NT2/D1 (cell line): ENCODE measurements around the gene SDK2.

Source experiments
- DNase-seq: peaks from one replicate; pipeline ENCODE4 v3.0.0-alpha.2; 2011; ENCODE audit warnings: low read depth, low spot score
- H3K27me3 ChIP-seq: 2 replicates; pipeline ENCODE4 v1.6.0; 2011; ENCODE audit warnings: mild to moderate bottlenecking; ENCODE audit not compliant: insufficient read length, insufficient read depth
- H3K36me3 ChIP-seq: 2 replicates; pipeline ENCODE4 v1.6.1; 2011; ENCODE audit warnings: mild to moderate bottlenecking, low read length, mixed read lengths; ENCODE audit not compliant: insufficient read depth, insufficient read length
- H3K4me1 ChIP-seq: 2 replicates; pipeline ENCODE4 v1.5.1; 2011; ENCODE audit not compliant: insufficient read depth, insufficient read length
- H3K4me3 ChIP-seq: 2 replicates; pipeline ENCODE4 v1.5.1; 2011; ENCODE audit warnings: low read depth; ENCODE audit not compliant: insufficient read length
- H3K9ac ChIP-seq: 2 replicates; pipeline ENCODE4 v1.6.0; 2011; ENCODE audit warnings: low read depth; ENCODE audit not compliant: insufficient read length
- H3K9me3 ChIP-seq: 2 replicates; pipeline ENCODE4 v1.5.1; 2011; ENCODE audit warnings: mild to moderate bottlenecking, low read length; ENCODE audit not compliant: insufficient read depth
- SUZ12 ChIP-seq: IDR thresholded peaks from 2 replicates; pipeline ENCODE4 v1.6.1; 2011; ENCODE audit not compliant: insufficient read length, insufficient read depth; ENCODE audit errors: extremely low read depth
- YY1 ChIP-seq: IDR thresholded peaks from 2 replicates; pipeline ENCODE4 v1.6.1; 2011; ENCODE audit not compliant: insufficient read length, insufficient read depth
- ZNF274 ChIP-seq: IDR thresholded peaks from 2 replicates; pipeline ENCODE4 v1.6.1; 2011; ENCODE audit warnings: mild to moderate bottlenecking, low read depth, low read length

The SDK2 gene

DNA sequence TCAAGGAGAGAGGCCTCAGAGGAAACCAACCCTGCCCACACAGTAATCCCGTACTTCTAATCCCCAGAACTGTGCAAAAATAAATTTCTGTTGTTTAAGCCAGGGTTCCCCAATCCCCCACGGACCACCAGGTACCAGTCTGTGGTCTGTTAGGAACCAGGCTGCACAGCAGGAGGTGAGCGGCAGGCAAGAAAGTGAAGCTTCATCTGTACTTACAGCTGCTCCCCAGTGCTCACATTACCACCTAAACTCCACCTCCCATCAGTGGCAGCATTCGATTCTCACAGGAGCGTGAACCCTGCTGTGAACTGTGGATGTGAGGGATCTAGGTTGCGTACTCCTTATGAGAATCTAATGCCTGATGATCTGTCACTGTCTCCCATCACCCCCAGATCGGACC is 231.3 kb downstream of the SDK2 start:
- H3K9me3 ChIP-seq, result no peaks in the 10 kb centered on the region
- DNase-seq, result no peak

DNA sequence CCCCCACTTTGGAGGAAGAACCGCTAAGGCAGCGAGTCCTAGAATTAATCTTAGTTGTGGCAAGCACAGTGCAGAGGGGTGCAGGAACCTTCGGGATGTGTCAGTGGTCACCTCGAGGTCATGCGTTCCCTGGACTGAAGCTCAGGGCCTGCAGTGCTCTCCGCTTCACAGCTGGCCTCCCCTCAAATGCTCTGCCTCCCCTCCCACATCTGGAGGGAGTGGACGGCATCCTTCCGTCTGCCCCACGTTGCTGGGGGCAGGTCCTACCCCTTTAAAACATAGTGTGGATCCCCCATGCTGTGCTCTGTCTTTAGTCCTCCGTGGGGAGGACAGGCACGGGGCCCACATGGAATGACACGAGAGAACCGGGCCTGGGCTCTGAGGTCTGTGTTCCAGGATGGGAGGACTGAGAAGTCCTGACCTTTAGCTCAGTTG is 232.9 kb downstream of the SDK2 start:
- Histone ChIP-seq H3K27me3 (no peaks in the 10 kb centered on the region), H3K4me3 (no peak overlapping the region), H3K9me3 (no peaks in the 10 kb centered on the region), H3K4me1 (peaks cover 9% of the 10 kb centered on the region), H3K9ac (no peak overlapping the region), H3K36me3 (peaks cover 25% of the 10 kb centered on the region)
- no peak for DNase-seq
- TF ChIP-seq SUZ12 (no peak), ZNF274 (no peak)

More for the DNA sequence above, 231.3 kb downstream of the SDK2 start:
- Histone ChIP-seq H3K9ac (no peak overlapping the region), H3K36me3 (peaks cover 25% of the 10 kb centered on the region), H3K27me3 (no peaks in the 10 kb centered on the region), H3K4me3 (no peak overlapping the region), H3K4me1 (peaks cover 9% of the 10 kb centered on the region)
- TF ChIP-seq ZNF274 (no peak), SUZ12 (no peak), YY1 (no peak)

DNA sequence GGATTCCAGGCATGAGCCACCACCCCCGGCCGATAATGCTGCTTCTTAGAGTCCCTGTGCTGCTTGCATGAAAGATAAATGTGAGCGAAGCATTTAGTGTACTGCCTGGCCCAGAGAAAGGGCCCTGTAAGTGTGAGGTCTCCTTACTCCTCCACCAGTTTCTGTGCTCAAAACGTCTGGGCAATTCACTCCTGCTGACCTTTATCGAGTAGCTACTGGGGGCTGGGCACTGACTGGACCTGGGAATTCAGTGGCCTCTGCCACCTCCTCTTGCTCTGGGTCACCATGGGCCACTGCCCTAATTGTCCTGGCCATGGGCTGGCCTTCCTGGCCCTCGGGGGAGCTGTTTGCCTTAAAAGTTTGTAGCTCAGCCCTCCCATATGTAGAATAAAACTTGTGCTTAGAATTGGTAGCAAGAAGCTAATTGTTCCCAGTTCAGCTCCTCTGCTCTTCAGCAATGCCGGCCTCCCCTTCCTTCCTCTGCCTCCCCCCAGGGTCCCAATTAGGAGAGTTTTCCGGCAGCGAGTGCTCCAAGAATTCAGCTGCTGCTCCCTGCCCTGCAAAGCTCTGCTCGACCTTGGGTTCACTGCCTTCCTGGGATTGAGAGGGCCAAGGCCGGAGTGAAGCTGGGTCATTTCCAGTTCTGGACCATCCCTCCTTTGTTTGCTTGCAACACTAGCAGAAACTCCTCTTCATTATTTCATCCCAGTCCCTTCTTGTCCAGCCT is 233.5 kb downstream of the SDK2 start:
- H3K9me3 ChIP-seq, result no peaks in the 10 kb centered on the region
- no peak overlapping the region for H3K9ac ChIP-seq
- peaks cover 9% of the 10 kb centered on the region for H3K4me1 ChIP-seq
- H3K27me3 ChIP-seq, result no peaks in the 10 kb centered on the region
- TF ChIP-seq ZNF274 (no peak), SUZ12 (no peak), YY1 (no peak)
- no peak overlapping the region for H3K4me3 ChIP-seq
- no peak for DNase-seq
- peaks cover 23% of the 10 kb centered on the region for H3K36me3 ChIP-seq

DNA sequence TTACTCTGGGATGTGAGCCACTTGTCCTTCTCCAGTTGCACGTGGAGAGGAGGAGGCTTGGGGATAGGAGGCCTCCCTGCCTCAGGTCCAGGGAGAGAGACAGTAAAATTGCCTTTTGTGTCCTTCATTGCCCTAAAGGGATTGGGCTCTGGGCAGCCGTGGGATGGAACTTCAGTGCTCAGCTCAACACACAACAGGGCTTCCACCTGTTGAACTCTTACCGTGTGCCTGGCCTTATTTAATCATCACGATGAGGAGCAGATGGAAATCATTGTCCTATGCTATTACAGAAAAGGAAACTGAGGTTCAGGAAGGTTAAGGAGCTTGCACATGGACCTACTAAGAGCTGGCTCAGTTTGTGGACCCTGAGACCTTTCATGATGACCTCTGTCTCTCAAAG is 240.0 kb downstream of the SDK2 start:
- DNase-seq, result no peak
- H3K4me1 ChIP-seq, result peaks cover 2% of the 10 kb centered on the region
- H3K4me3 ChIP-seq, result no peak overlapping the region
- no peak overlapping the region for H3K9ac ChIP-seq
- TF ChIP-seq YY1 (no peak), ZNF274 (no peak), SUZ12 (no peak)
- H3K36me3 ChIP-seq, result peaks cover 31% of the 10 kb centered on the region
- no peaks in the 10 kb centered on the region for H3K27me3 ChIP-seq
- no peaks in the 10 kb centered on the region for H3K9me3 ChIP-seq

DNA sequence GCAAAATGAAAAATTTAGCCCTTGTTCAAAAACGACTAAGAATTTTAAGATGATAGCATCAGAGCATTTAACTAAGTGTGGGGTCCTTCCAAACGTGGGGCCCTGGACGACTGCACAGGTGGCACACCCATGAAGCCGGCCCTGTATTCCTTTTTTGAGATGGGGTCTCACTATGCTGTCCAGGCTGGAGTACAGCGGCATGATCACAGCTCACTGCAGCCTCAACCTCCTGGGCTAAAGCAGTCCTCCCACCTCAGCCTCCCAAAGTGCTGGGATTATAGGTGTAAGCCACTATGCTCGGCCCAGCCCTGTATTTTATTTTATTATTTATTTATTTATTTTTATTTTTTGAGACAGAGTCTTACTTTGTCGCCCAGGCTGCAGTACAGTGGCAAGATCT is 241.8 kb downstream of the SDK2 start:
- no peak for DNase-seq
- H3K36me3 ChIP-seq, result peaks cover 39% of the 10 kb centered on the region
- H3K9ac ChIP-seq, result no peak overlapping the region
- H3K4me1 ChIP-seq, result peaks cover 2% of the 10 kb centered on the region
- TF ChIP-seq YY1 (no peak), ZNF274 (no peak), SUZ12 (no peak)
- no peaks in the 10 kb centered on the region for H3K27me3 ChIP-seq
- no peak overlapping the region for H3K4me3 ChIP-seq
- no peaks in the 10 kb centered on the region for H3K9me3 ChIP-seq

DNA sequence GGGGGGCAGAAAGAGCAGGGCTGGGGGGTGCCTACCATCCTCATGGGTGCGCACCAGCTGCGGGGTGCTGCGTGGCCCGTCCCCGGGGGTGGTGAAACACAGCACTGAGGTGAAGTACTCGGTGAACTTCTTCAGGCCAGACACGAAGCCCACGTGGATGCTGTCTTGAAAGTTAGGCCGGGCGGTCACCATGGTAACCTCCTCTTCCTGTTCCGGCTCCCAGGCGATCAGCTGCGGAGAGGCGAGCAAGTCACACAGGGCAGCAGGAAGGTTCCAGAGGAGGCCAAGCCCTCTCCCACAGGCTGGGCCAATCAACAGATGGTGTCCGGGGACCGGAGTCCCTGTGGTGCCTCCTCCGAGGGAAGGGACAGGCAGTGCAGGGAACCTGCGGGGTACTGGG is 242.3 kb downstream of the SDK2 start:
- DNase-seq, result peak; percentile 16
- Histone ChIP-seq H3K9ac (no peak overlapping the region), H3K4me1 (peaks cover 2% of the 10 kb centered on the region), H3K4me3 (no peak overlapping the region), H3K36me3 (peaks cover 44% of the 10 kb centered on the region), H3K9me3 (no peaks in the 10 kb centered on the region), H3K27me3 (no peaks in the 10 kb centered on the region)
- no peak for TF ChIP-seq YY1
- TF ChIP-seq ZNF274, result no peak
- no peak for TF ChIP-seq SUZ12

DNA sequence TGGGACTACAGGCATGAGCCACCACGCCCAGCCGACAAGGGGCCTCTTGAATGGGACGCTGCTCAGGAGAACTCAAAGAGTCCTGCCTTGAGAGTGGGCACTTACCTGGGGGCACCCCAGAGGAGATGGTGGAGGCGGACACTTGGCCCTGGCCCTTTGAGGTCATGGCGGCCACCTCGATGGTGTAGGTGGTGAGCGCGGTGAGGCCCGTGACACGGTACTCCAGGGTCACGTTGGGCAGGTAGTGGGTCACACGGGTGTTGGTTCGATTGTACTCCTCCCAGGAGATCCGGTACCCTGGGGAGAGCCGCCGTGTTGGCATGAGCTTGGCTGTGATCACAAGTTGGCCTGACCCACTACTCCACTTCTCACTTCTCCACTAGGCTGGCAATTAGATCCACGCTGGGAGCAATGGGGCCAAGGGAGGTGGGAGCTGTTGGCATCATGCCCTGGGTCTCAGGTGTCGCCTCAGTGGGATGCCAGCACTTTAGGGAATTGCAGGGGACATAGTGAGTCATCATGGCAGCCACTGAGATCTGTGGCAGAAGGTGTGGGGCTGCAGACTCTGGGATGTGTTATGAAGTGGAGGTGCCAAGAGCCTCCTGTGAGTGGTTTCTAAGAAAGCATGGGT is 243.2 kb downstream of the SDK2 start:
- TF ChIP-seq SUZ12 (no peak), YY1 (no peak), ZNF274 (no peak)
- no peak for DNase-seq
- Histone ChIP-seq H3K4me3 (no peak overlapping the region), H3K9ac (no peak overlapping the region), H3K9me3 (no peaks in the 10 kb centered on the region), H3K36me3 (peaks cover 47% of the 10 kb centered on the region), H3K4me1 (peaks cover 2% of the 10 kb centered on the region), H3K27me3 (no peaks in the 10 kb centered on the region)
